WERI-Rb-1 (cell line): ENCODE data around the gene MARS1.
"Not testable (repeated sequence)": the region's sequence is repeated elsewhere in the genome, so short reads cannot be mapped to it uniquely, and the experiment has no call there.

Experiments used
- DNase-seq: peaks from one replicate; pipeline ENCODE4 v3.0.0-alpha.2; 2020
- H3K27ac ChIP-seq: fragments of 250-450 bp; sonication (Bioruptor Pico); 2 replicates; pipeline ENCODE4 v1.5.1; 2020; ENCODE audit warnings: mild to moderate bottlenecking, moderate library complexity
- H3K27me3 ChIP-seq: fragments of 250-450 bp; sonication (Bioruptor Pico); 2 replicates; pipeline ENCODE4 v1.5.1; 2021; ENCODE audit warnings: mild to moderate bottlenecking, low read depth, moderate library complexity; ENCODE audit not compliant: insufficient read depth, severe bottlenecking
- H3K36me3 ChIP-seq: fragments of 250-450 bp; sonication (Bioruptor Pico); 2 replicates; pipeline ENCODE4 v1.5.1; 2020; ENCODE audit warnings: mild to moderate bottlenecking, moderate library complexity
- H3K4me3 ChIP-seq: 2 replicates; pipeline ENCODE4 v1.5.1; 2011; ENCODE audit warnings: low read depth, mild to moderate bottlenecking, control low read depth, low read length
- H3K9me3 ChIP-seq: fragments of 250-450 bp; sonication (Bioruptor Pico); 2 replicates; pipeline ENCODE4 v1.5.1; 2021; ENCODE audit warnings: mild to moderate bottlenecking, moderate library complexity; ENCODE audit not compliant: severe bottlenecking
- TF ChIP-seq, protein P1 (sequence below): IDR thresholded peaks from 2 replicates; pipeline ENCODE4 v1.5.1; 2011; ENCODE audit warnings: low read depth, mild to moderate bottlenecking, control low read depth, inconsistent platforms, low read length

MARS1 gene

DNA sequence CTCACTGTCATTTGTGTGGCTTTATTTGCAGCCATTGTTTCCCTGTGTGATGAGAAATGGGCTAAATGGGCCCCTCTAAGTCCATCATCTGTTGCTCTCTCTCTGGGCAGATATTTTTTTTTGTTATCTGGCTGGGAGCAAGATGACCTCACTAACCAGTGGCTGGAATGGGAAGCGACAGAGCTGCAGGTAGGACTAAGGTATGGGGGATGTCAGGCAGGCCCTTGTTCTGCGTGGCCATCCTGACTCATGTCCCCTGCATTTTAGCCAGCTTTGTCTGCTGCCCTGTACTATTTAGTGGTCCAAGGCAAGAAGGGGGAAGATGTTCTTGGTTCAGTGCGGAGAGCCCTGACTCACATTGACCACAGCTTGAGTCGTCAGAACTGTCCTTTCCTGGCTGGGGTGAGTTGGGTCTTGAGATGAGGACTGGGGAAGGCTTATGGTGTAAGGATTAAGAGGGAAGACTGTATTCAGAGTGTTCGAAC is 1.3 kb downstream of the MARS1 start:
- peak; percentile 23 for DNase-seq
- Histone ChIP-seq H3K27me3 (no peaks in the 10 kb centered on the region), H3K36me3 (peaks cover 52% of the 10 kb centered on the region), H3K27ac (peak overlapping the region; percentile 99), H3K9me3 (no peaks in the 10 kb centered on the region), H3K4me3 (peak overlapping the region; percentile 99)
- TF ChIP-seq, protein P1, sequence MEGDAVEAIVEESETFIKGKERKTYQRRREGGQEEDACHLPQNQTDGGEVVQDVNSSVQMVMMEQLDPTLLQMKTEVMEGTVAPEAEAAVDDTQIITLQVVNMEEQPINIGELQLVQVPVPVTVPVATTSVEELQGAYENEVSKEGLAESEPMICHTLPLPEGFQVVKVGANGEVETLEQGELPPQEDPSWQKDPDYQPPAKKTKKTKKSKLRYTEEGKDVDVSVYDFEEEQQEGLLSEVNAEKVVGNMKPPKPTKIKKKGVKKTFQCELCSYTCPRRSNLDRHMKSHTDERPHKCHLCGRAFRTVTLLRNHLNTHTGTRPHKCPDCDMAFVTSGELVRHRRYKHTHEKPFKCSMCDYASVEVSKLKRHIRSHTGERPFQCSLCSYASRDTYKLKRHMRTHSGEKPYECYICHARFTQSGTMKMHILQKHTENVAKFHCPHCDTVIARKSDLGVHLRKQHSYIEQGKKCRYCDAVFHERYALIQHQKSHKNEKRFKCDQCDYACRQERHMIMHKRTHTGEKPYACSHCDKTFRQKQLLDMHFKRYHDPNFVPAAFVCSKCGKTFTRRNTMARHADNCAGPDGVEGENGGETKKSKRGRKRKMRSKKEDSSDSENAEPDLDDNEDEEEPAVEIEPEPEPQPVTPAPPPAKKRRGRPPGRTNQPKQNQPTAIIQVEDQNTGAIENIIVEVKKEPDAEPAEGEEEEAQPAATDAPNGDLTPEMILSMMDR = no peak

DNA sequence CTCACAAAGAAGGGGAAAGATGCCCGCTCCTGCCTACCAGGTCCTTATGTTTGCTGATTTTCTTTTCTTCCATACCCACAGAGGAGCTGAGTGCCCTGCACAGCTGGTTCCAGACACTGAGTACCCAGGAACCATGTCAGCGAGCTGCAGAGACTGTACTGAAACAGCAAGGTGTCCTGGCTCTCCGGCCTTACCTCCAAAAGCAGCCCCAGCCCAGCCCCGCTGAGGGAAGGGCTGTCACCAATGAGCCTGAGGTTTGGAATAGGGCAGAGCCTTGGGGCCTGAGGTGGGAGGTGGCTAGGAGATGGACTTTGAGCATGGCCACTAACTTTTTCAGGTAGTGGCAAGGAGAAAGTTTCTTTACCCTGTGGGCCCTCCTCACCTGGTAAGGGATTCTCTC is 2.3 kb downstream of the MARS1 start:
- TF ChIP-seq, protein P1 = no peak
- Histone ChIP-seq H3K27ac (peak overlapping the region; percentile 99), H3K4me3 (no peak overlapping the region), H3K36me3 (peaks cover 57% of the 10 kb centered on the region), H3K9me3 (no peaks in the 10 kb centered on the region), H3K27me3 (no peaks in the 10 kb centered on the region)
- DNase-seq = no peak

DNA sequence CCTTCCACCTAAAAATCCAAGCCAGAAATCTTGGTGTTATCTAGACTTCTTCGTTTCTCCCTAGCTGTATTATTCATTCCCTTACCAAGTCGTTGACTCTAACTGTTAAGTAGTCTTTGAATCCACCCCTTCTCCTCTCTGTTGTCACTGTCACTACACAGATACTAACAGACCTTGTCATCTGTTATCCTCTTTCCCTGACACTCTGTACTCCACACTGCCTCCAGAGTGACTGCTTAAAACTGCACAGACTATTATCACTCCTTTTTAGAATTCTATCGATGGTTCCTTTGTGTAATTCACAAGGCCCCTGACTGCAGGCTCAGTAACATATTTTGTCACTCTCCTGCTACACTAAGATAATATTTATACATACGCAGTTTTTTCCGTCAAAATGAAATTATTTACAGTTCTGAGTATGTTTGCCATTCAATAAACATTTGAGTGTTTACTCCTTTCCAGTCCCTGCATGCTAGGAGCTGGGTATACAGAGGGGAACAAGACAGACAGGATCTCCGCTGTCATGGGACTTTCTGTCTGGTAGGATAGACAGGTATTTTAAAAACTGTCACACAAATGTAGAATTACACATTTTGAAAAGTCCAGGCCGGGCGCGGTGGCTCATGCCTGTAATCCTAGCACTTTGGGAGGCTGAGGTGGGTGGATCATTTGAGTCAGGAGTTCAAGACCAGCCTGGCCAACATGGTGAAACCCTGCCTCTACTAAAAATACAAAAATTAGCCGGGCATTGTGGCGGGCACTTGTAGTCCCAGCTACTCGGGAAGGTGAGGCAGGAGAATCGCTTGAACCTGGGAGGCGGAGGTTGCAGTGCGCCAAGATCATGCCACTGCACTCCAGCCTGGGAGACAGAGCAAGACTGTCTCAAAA is 3.8 kb downstream of the MARS1 start:
- Histone ChIP-seq H3K36me3 (peaks cover 68% of the 10 kb centered on the region), H3K4me3 (no peak overlapping the region), H3K27me3 (no peaks in the 10 kb centered on the region), H3K9me3 (no peaks in the 10 kb centered on the region), H3K27ac (peak overlapping the region; percentile 30)
- TF ChIP-seq, protein P1 = peak; percentile 52
- no peak for DNase-seq

GRCh38 chr12:57495051-57495701 is 7.3 kb downstream of the MARS1 start:
- DNase-seq, H3K9me3 ChIP-seq, H3K27me3 ChIP-seq, H3K4me3 ChIP-seq, H3K27ac ChIP-seq: not testable (repeated sequence)
- H3K36me3 ChIP-seq = peaks cover 80% of the 10 kb centered on the region

- H3K9me3 ChIP-seq = no peaks in the 10 kb centered on the region
- H3K4me3 ChIP-seq = no peak overlapping the region
- peaks cover 81% of the 10 kb centered on the region for H3K36me3 ChIP-seq
- no peaks in the 10 kb centered on the region for H3K27me3 ChIP-seq
- DNase-seq = no peak
- TF ChIP-seq, protein P1 = no peak
- H3K27ac ChIP-seq = no peak overlapping the region
Observed at GRCh38 chr12:57496822-57497221, 9.0 kb downstream of the MARS1 start.
